Esophagus muscularis mucosa (tissue), 4 donors: ENCODE data around the gene ZER1. TPM values are rescaled to one million over a fixed set of nuclear protein-coding genes. Genes with fewer than 3 reads are reported as not detected.

Source experiments
- DNase-seq: peaks from one replicate; pipeline ENCODE4 v3.0.0-alpha.2; 2017; ENCODE audit errors: extremely low spot score
- H3K27ac ChIP-seq, 4 donors: fragments of 200-600 bp; sonication (generic); replicated peaks in 1 of 4; 1 replicate in 3 of 4; 2 replicates in 1 of 4; pipeline ENCODE4 v1.5.1; 2016 to 2019; ENCODE audit warnings: mild to moderate bottlenecking in 1 of 4
- H3K27me3 ChIP-seq, 4 donors: fragments of 200-600 bp; sonication (generic); one replicate each; pipeline versions ENCODE4 v1.5.1 to v1.6.0; 2016 to 2019
- H3K36me3 ChIP-seq, 4 donors: fragments of 200-600 bp; sonication (generic); one replicate each; pipeline ENCODE4 v1.5.1; 2016 to 2019
- H3K4me1 ChIP-seq, 4 donors: fragments of 200-600 bp; sonication (generic); one replicate each; pipeline ENCODE4 v1.5.1; 2016 to 2019
- H3K4me3 ChIP-seq, 4 donors: fragments of 200-600 bp; sonication (generic); 1 replicate in 2 of 4; 2 replicates in 2 of 4; pipeline ENCODE4 v1.5.1; 2016 to 2019; ENCODE audit warnings: mild to moderate bottlenecking in 4 of 4, moderate library complexity in 1 of 4
- H3K9me3 ChIP-seq, 4 donors: fragments of 200-600 bp; sonication (generic); 1 replicate in 3 of 4; 2 replicates in 1 of 4; pipeline ENCODE4 v1.5.1; 2016 to 2019
- CTCF ChIP-seq, 3 experiments: fragments of 200-600 bp in 2 of 3; fragments of 450-650 bp in 1 of 3; sonication (generic) in 2 of 3; IDR thresholded peaks; one replicate each; pipeline ENCODE4 v1.5.1; 2017 to 2019; ENCODE audit warnings: antibody characterized with exemption in 3 of 3, mild to moderate bottlenecking in 2 of 3, moderate library complexity in 1 of 3
- EP300 ChIP-seq: sonication (generic); formaldehyde crosslinking; IDR thresholded peaks from one replicate; pipeline ENCODE4 v1.6.1; 2017; ENCODE audit warnings: antibody characterized with exemption
- POLR2A ChIP-seq: fragments of 450-650 bp; IDR thresholded peaks from one replicate; pipeline ENCODE4 v1.6.1; 2017; ENCODE audit warnings: antibody characterized with exemption, moderate library complexity, mild to moderate bottlenecking, low read depth
- POLR2AphosphoS5 ChIP-seq, 2 donors: sonication (generic); formaldehyde crosslinking; IDR thresholded peaks; one replicate each; pipeline ENCODE4 v1.6.1; 2017; ENCODE audit warnings: antibody characterized with exemption in 2 of 2
- WGBS: methylation state at CpG from one replicate; pipeline ENCODE4 v1.1.5; 2018; 5-methylcytosine and 5-hydroxymethylcytosine counted together
- intact Hi-C: fragments of 100-400 bp; cut with DNase I; formaldehyde crosslinking; loops from one replicate; pipeline ENCODE4 v1.15.1; 2023
- total RNA-seq, 4 donors: library from RNA; depleted of rRNA; stranded (reverse); fragments of >200 nt; gene quantifications; one replicate each; pipeline versions ENCODE4 v1.1.0 to v1.2.1, GENCODE V29; 2016

ZER1 gene
- total RNA-seq, 4 donors from 2014 or later: 56.5 to 114 (median 79.4) TPM

- intact Hi-C loops: no loop called here
- no peaks in the 10 kb centered on the region for H3K27me3 ChIP-seq
- H3K4me1 ChIP-seq: peaks cover 13 to 22% (median 17%) of the 10 kb centered on the region in 4 donors
- TF ChIP-seq EP300: no peak
- TF ChIP-seq POLR2A: no peak
- TF ChIP-seq POLR2AphosphoS5 (IDR thresholded peaks at IDR 0.05): peak; percentile 93 to 96
- peak in 2 of 3 experiments; percentile 92 to 93 for TF ChIP-seq CTCF (IDR thresholded peaks at IDR 0.05)
- H3K9me3 ChIP-seq: no peaks in the 10 kb centered on the region
- WGBS: 0% methylated on average over 8 of the region's 70 CpGs
- H3K36me3 ChIP-seq: peaks cover 9 to 31% (median 28%) of the 10 kb centered on the region in 4 donors
- DNase-seq: peak; percentile 99
- H3K27ac ChIP-seq: peak within 1 kb of the TSS; percentile 87 to 94 (median 91)
- peak within 1 kb of the TSS; percentile 62 to 88 (median 80) for H3K4me3 ChIP-seq
These were observed 46.5 kb upstream of the ZER1 start, which contains the start of gene ENDOG for GRCh38 chr9:128818099-128818838. Gene ENDOG, plus strand, starts transcription at chr9:128818500. Its CDS starts 185 bp downstream, at chr9:128818685.

- intact Hi-C loops: no loop called here
- Histone ChIP-seq H3K36me3 (peaks cover 15 to 35% (median 33%) of the 10 kb centered on the region in 4 donors), H3K27me3 (no peaks in the 10 kb centered on the region), H3K9me3 (no peaks in the 10 kb centered on the region), H3K27ac (no peak overlapping the region), H3K4me1 (no peaks in the 10 kb centered on the region), H3K4me3 (no peak overlapping the region)
- DNase-seq: no peak
- no peak for TF ChIP-seq EP300
- TF ChIP-seq POLR2AphosphoS5 (IDR thresholded peaks at IDR 0.05): no peak
- no peak for TF ChIP-seq POLR2A
- TF ChIP-seq CTCF (IDR thresholded peaks at IDR 0.05): no peak
- 70% methylated on average over 5 of the region's 5 CpGs for WGBS
These were observed 39.1 kb upstream of the ZER1 start for GRCh38 chr9:128810873-128811272.

- no peaks in the 10 kb centered on the region for H3K9me3 ChIP-seq
- H3K27me3 ChIP-seq: no peaks in the 10 kb centered on the region
- H3K27ac ChIP-seq: no peak overlapping the region
- DNase-seq: no peak
- no peaks in the 10 kb centered on the region for H3K4me1 ChIP-seq
- peaks cover 21 to 45% (median 43%) of the 10 kb centered on the region in 4 donors for H3K36me3 ChIP-seq
- H3K4me3 ChIP-seq: no peak overlapping the region
- TF ChIP-seq EP300: no peak
- TF ChIP-seq CTCF (IDR thresholded peaks at IDR 0.05): no peak
- TF ChIP-seq POLR2AphosphoS5 (IDR thresholded peaks at IDR 0.05): no peak
- TF ChIP-seq POLR2A: no peak
- intact Hi-C loops: no loop called here
- WGBS: 80% methylated on average over 1 of the region's 2 CpGs
These were observed 38.1 kb upstream of the ZER1 start for GRCh38 chr9:128809831-128810230.

DNA sequence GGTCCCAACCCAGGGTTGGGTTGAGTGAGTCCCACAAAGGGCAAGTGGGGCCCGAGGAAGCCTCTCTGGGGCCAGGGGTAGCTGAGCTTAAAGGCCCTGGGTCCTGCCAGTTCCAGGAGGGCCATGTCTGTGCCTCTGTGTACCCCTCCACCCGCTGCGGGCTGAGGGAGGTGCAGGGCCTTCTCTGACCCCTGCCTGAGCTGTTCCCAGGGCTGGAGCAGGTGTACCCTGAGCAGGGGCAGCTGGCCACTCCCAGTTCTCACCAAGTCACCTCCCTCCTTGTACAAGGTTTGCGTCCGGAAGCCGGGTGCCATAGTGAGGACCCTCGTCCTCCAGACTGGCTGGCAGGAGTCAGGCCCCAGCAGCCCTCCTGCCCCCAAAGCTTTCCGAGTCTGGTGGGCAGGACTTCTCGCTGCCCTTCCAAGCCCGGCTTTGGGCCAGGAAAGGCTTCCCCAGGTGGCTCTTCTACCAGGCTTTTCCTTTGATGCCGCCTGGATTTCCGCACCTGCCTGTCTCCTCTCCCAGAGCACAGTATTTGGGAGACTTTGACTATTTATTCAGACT lies 37.4 kb upstream of the ZER1 start:
- no peak overlapping the region for H3K27ac ChIP-seq
- no peaks in the 10 kb centered on the region for H3K9me3 ChIP-seq
- intact Hi-C loops: no loop called here
- no peak for DNase-seq
- no peak for TF ChIP-seq EP300
- TF ChIP-seq POLR2AphosphoS5 (IDR thresholded peaks at IDR 0.05): no peak
- no peak for TF ChIP-seq CTCF (IDR thresholded peaks at IDR 0.05)
- TF ChIP-seq POLR2A: no peak
- H3K4me3 ChIP-seq: no peak overlapping the region
- H3K27me3 ChIP-seq: no peaks in the 10 kb centered on the region
- H3K36me3 ChIP-seq: peaks cover 24 to 52% (median 49%) of the 10 kb centered on the region in 4 donors
- WGBS: 92% methylated on average over 12 of the region's 12 CpGs
- no peaks in the 10 kb centered on the region for H3K4me1 ChIP-seq
